Fibroblast of mammary gland (primary cell): Measurements from ENCODE around the gene UGDH.

Experiments used
- DNase-seq: peaks from one replicate; pipeline ENCODE4 v3.0.0-alpha.2; 2010; ENCODE audit warnings: low read depth
- H3K4me3 ChIP-seq: 2 replicates; pipeline ENCODE4 v1.5.1; 2011; ENCODE audit warnings: low read depth, mild to moderate bottlenecking, low read length, moderate library complexity; ENCODE audit not compliant: control insufficient read depth
- CTCF ChIP-seq: conservative IDR thresholded peaks from 2 replicates; pipeline ENCODE4 v1.5.1; 2011; ENCODE audit warnings: low read depth, low read length, inconsistent platforms; ENCODE audit not compliant: control insufficient read depth, insufficient read depth

UGDH gene

DNA sequence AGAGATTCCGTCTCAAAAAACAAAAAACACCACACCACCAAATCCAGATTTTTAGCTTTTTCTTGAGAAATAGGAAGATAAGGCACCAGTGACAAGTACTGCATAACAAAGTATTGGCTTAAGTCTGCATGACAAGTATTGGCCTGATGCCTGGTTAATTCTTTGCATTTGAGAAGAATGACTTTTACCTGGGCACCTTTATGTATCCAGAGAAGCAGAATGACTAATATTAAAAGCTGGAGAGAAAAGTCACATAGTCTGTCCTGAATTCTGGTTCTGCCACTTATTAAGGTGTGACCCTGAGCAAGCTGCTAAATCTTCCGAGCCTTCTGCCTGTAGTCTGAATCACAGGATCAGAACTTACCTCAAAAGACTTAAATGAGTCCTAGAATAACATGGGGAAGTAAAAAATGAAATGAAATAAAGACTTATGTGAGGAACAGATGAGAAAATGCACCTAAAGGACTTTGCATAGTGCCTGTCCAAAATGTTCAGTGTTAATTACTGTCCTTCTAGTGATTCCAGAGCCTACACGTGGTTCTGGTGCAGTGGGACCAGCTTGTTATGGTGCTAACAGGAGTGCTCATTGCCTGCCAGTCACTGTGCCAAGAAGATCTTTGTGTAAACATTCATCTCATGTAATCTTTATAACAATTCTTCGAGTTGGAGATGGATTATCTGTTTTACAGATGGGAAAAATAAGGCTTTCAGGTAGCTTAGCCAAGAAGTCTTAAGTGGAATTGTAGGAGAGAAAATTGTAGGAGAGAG, 31.6 kb downstream of the UGDH start:
- no peak overlapping the region for H3K4me3 ChIP-seq

DNA sequence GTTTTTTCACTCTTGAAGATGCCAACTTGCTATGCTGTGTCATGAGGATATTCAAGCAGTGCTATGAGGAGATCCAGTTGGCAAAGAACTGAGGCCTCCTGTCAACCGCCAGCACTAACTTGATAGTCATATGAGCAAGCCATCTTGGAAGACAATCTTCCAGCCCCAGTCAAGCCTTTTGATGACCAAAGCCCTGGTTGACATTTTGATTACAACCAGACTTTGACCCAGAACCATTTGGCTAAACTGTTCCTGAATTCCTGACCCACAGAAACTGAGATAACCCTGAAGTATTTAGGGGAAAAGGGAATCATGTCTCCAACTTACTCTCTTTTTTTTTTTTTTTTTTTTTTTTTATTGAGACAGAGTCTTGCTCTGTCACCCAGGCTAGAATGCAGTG, 32.9 kb downstream of the UGDH start:
- TF ChIP-seq CTCF, result no peak
- DNase-seq, result no peak
- no peak overlapping the region for H3K4me3 ChIP-seq

More for the DNA sequence above, 31.6 kb downstream of the UGDH start:
- no peak for DNase-seq
- no peak for TF ChIP-seq CTCF

GRCh38 chr4:39490322-39490721, 36.9 kb downstream of the UGDH start:
- no peak for TF ChIP-seq CTCF
- no peak overlapping the region for H3K4me3 ChIP-seq
- no peak for DNase-seq

DNA sequence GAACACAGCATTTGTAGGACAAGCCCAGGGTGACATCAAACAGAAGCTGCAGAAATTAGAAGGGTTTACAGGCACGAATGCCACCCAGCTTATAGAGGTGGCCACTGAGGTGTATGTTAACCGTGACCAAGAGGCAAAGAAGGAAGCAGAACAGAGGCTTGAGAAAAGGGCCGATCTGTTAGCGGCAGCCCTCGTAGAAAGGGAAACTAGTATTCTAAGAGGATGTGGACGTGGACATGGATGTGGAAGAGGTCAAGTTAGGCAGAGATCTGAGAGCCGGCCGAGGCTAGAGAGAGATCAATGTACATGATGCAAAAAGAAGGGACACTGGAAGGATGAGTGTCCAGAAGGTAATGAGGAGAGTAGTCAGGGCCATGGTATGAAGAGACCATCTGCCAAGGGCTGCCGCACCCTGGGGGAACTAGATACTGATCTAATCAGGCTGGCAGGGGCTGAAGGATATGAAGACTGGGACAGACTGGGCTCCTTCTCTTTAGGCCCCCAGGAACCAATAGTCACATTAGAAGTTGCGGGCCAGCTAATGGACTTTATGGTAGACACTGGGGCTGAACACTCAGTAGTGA, 40.9 kb downstream of the UGDH start:
- no peak for TF ChIP-seq CTCF
- no peak overlapping the region for H3K4me3 ChIP-seq
- no peak for DNase-seq

DNA sequence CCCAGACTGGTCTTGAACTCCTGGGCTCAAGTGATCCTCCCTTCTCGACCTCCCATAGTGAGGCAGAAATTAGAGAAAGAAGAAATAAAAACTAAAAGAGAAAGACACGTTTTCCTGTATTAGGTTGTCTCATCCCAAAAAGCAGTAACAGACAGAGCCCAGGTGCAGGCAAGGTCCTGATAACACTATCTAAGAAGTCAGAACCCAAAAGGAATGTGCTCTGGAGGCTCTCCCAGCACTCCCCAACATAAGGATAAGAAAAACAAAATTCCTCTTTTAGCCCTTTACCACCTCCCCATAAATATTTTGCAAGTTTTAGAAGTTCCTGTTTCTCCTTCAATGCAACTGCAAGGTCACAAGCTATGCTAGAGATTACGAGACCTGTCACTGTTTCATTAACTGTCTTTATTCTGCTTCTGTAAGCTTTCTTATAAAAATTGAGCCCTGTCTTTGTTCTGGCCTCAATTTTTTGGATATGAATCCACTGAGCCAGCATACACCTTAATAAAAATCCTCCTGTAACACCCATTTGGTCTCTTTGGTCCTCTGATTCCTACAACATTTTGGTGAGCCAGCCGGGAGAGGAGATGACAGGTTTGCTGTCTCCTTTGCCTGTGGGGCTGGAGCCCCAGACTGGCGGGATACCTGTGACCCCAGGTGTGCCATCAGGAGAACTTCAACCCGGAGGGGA, 42.5 kb downstream of the UGDH start:
- TF ChIP-seq CTCF, result no peak

GRCh38 chr4:39480902-39481695, 46.1 kb downstream of the UGDH start:
- DNase-seq, result no peak
- no peak for TF ChIP-seq CTCF

More for the DNA sequence above, 42.5 kb downstream of the UGDH start:
- no peak overlapping the region for H3K4me3 ChIP-seq
- no peak for DNase-seq

More at GRCh38 chr4:39480902-39481695, 46.1 kb downstream of the UGDH start:
- no peak overlapping the region for H3K4me3 ChIP-seq
